ENCODE data around the gene NUP37. TPM values are rescaled to one million over a fixed set of nuclear protein-coding genes. Genes with fewer than 3 reads are reported as not detected.
"Not testable (repeated sequence)": the region's sequence is repeated elsewhere in the genome, so short reads cannot be mapped to it uniquely, and the experiment has no call there.

NUP37 gene
- polyA plus RNA-seq (ENCODE audit: insufficient read depth in 1 of 5, insufficient read length in 5 of 5, low replicate concordance in 1 of 5) = 10 to 100 TPM; 28.3 to 45.5 (median 40.0) TPM
- long read RNA-seq, donor 1, transcript NUP37-209 (10 exons, 2,372 nt) = major isoform, 11 of 19 reads
- long read RNA-seq, donor 1, partial matches to known transcripts = 8 of 19 reads
- long read RNA-seq, donor 1, other reads (novel, unspliced or antisense) = 0 of 19 reads
- long read RNA-seq, donor 2, transcript NUP37-209 (10 exons, 2,372 nt) = major isoform, 6 of 11 reads
- long read RNA-seq, donor 2, partial matches to known transcripts = 0 of 11 reads
- long read RNA-seq, donor 2, other reads (novel, unspliced or antisense) = 0 of 11 reads
- long read RNA-seq, donor 3, transcript NUP37-209 (10 exons, 2,372 nt) = major isoform, 7 of 18 reads
- long read RNA-seq, donor 3, partial matches to known transcripts = 9 of 18 reads
- long read RNA-seq, donor 3, other reads (novel, unspliced or antisense) = 0 of 18 reads
- long read RNA-seq, donor 4, partial matches to known transcripts = 5 of 11 reads
- long read RNA-seq, donor 4, other reads (novel, unspliced or antisense) = 0 of 11 reads
- long read RNA-seq, donor 5, transcript NUP37-209 (10 exons, 2,372 nt) = major isoform, 15 of 36 reads
- long read RNA-seq, donor 5, partial matches to known transcripts = 18 of 36 reads
- long read RNA-seq, donor 5, other reads (novel, unspliced or antisense) = 0 of 36 reads
- long read RNA-seq, donor 6, transcript NUP37-209 (10 exons, 2,372 nt) = major isoform, 9 of 25 reads
- long read RNA-seq, donor 6, partial matches to known transcripts = 14 of 25 reads
- long read RNA-seq, donor 6, other reads (novel, unspliced or antisense) = 0 of 25 reads
- long read RNA-seq, donor 7, transcript NUP37-209 (10 exons, 2,372 nt) = major isoform, 5 of 33 reads
- long read RNA-seq, donor 7, partial matches to known transcripts = 26 of 33 reads
- long read RNA-seq, donor 7, other reads (novel, unspliced or antisense) = 0 of 33 reads
- long read RNA-seq, donor 8, partial matches to known transcripts = 0 of 2 reads
- long read RNA-seq, donor 8, other reads (novel, unspliced or antisense) = 0 of 2 reads

GRCh38 chr12:102119674-102120563, at the start of gene NUP37, which contains the start of gene PARPBP:
TSS of gene NUP37 (minus strand) at chr12:102120114. CDS start at chr12:102118518, 1,596 bp downstream.
TSS of gene PARPBP (plus strand) at chr12:102120183. CDS start at chr12:102123889, 3,706 bp downstream.
- DNase-seq = peak; percentile 87 to 89

GRCh38 chr12:102167821-102168604, 48.1 kb upstream of the NUP37 start:
- no peak for DNase-seq

GRCh38 chr12:102163383-102163782, 43.5 kb upstream of the NUP37 start:
- DNase-seq = no peak

- not testable (repeated sequence) for DNase-seq
These were observed 35.3 kb upstream of the NUP37 start for GRCh38 chr12:102155206-102155605.

GRCh38 chr12:102147062-102147587, 27.2 kb upstream of the NUP37 start:
- DNase-seq = not testable (repeated sequence)

GRCh38 chr12:102144221-102144620, 24.3 kb upstream of the NUP37 start:
- DNase-seq = no peak

- not testable (repeated sequence) for DNase-seq
These were observed 23.0 kb upstream of the NUP37 start for GRCh38 chr12:102142866-102143373.

- DNase-seq = not testable (repeated sequence)
These were observed 17.7 kb upstream of the NUP37 start for GRCh38 chr12:102137619-102138018.

GRCh38 chr12:102131442-102131841, 11.5 kb upstream of the NUP37 start:
- not testable (repeated sequence) for DNase-seq

- not testable (repeated sequence) for DNase-seq
These were observed 10.8 kb upstream of the NUP37 start for GRCh38 chr12:102130720-102131119.

- DNase-seq = not testable (repeated sequence)
These were observed 1.4 kb upstream of the NUP37 start for GRCh38 chr12:102121328-102121727.

- DNase-seq = no peak
These were observed 972 bp upstream of the NUP37 start for GRCh38 chr12:102120886-102121285.

GRCh38 chr12:102120564-102120873, 605 bp upstream of the NUP37 start:
- DNase-seq = no peak

- DNase-seq = no peak
These were observed 1.0 kb downstream of the NUP37 start for GRCh38 chr12:102118874-102119273.

GRCh38 chr12:102116392-102116791, 3.5 kb downstream of the NUP37 start:
- no peak for DNase-seq

- no peak for DNase-seq
These were observed 5.7 kb downstream of the NUP37 start for GRCh38 chr12:102114212-102114611.

GRCh38 chr12:102110782-102111181, 9.1 kb downstream of the NUP37 start:
- DNase-seq = no peak

GRCh38 chr12:102107970-102108369, 11.9 kb downstream of the NUP37 start:
- DNase-seq = no peak

- DNase-seq = no peak
These were observed 13.0 kb downstream of the NUP37 start for GRCh38 chr12:102106905-102107304.

- no peak for DNase-seq
These were observed 23.1 kb downstream of the NUP37 start for GRCh38 chr12:102096855-102097254.

Measured in right lung (tissue), 10 donors.